ENCODE data around the gene SSTR3. TPM values are rescaled to one million over a fixed set of nuclear protein-coding genes. Genes with fewer than 3 reads are reported as not detected.

SSTR3 gene
- total and polyA plus RNA-seq, 2 donors from 2014 or later: 0.13 to 0.56 TPM

DNA sequence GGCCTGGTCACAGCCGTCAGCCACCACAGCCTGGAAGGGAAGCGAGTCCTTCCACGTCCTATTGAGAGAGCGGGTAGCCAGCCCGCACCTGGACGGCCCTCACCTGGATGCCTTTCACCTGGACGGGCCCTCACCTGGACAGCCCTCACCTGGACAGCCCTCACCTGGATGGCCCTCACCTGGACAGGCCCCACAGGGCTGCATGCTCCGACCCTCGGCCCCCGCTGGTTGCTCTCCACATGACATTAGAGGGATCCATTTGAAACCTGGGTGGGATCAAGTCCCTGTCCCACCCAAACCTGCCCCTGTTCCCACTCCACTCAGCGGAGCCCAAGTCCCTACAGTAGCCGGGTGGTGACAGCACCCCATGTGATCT is 27.9 kb downstream of the SSTR3 start:
- DNase-seq: no peak
- H3K9ac ChIP-seq (ENCODE audit: low read length in 3 of 3): no peak overlapping the region
- H3K36me3 ChIP-seq (ENCODE audit: control insufficient read depth in 2 of 3, insufficient read depth in 3 of 3, low read length in 3 of 3): no peaks in the 10 kb centered on the region
- no peak for FAIRE-seq
- intact Hi-C loops (cut with DNase I): no loop called here
- H3K27me3 ChIP-seq (ENCODE audit: control insufficient read depth, insufficient read depth, low read length): no peaks in the 10 kb centered on the region
- H3K9me3 ChIP-seq (ENCODE audit: control insufficient read depth in 2 of 3, insufficient read depth in 1 of 3, low read length in 3 of 3): no peaks in the 10 kb centered on the region
- H3K27ac ChIP-seq (ENCODE audit: low read depth in 2 of 2, low read length in 2 of 2): no peak overlapping the region
- no peak overlapping the region for H3K4me3 ChIP-seq (ENCODE audit: low read length in 3 of 3)
- TF ChIP-seq, protein P1, sequence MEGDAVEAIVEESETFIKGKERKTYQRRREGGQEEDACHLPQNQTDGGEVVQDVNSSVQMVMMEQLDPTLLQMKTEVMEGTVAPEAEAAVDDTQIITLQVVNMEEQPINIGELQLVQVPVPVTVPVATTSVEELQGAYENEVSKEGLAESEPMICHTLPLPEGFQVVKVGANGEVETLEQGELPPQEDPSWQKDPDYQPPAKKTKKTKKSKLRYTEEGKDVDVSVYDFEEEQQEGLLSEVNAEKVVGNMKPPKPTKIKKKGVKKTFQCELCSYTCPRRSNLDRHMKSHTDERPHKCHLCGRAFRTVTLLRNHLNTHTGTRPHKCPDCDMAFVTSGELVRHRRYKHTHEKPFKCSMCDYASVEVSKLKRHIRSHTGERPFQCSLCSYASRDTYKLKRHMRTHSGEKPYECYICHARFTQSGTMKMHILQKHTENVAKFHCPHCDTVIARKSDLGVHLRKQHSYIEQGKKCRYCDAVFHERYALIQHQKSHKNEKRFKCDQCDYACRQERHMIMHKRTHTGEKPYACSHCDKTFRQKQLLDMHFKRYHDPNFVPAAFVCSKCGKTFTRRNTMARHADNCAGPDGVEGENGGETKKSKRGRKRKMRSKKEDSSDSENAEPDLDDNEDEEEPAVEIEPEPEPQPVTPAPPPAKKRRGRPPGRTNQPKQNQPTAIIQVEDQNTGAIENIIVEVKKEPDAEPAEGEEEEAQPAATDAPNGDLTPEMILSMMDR (IDR thresholded peaks at IDR 0.05; ENCODE audit: borderline replicate concordance, extremely low read depth, insufficient read depth): no peak
- peaks cover 15 to 26% (median 26%) of the 10 kb centered on the region in 3 donors for H3K4me1 ChIP-seq (ENCODE audit: control insufficient read depth in 2 of 3, insufficient read depth in 2 of 3, low read depth in 1 of 3, low read length in 3 of 3)

DNA sequence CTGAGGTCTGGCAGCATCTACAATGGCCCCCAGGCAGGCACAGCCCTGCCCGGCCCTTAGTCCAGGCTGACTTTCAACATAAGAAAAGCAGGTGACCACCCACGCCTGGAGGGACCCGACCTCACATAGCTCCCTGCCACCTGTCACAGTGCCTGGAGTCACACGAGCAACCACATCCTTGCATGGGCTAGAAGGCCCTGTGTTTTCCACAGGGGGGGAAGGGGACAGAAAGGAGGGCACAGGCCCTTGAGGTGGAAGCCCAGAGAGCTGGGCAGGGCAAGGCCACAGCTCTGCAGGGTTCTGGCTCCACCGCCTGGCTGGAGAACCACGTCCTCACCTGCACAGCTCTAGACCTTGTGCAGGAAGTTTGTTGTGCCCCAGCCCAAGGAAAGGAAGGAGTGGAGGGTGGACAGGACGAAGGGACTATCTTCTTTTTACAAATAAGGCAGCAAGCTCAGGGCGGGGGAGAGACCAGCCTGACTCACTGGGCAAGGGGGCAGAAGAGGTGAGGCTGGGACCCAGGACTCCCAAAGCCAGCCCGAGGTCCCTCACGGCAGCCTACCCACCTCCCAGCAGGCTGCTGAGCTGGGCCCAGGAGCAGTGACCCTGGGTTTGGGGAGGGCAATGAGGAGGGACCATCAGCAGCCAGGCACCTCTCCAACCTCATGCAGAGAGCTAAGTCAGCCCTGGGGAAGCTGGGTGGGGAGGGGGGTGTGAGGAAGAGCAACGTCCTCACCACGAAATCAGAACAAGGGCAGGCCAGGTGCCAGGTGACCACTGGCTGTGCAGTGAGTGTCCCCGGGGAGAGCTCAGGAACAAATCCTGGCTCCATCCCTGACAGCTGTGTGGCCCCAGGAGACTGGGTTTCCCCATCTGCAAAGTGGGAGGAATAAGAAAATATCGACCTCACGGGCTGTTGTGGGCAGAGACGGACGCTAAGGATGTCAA is 28.6 kb downstream of the SSTR3 start:
- TF ChIP-seq, protein P1 (IDR thresholded peaks at IDR 0.05; ENCODE audit: borderline replicate concordance, extremely low read depth, insufficient read depth): no peak
- peak in 2 of 5 donors; percentile 37 to 58 for DNase-seq
- no peak overlapping the region for H3K27ac ChIP-seq (ENCODE audit: low read depth in 2 of 2, low read length in 2 of 2)
- H3K36me3 ChIP-seq (ENCODE audit: control insufficient read depth in 2 of 3, insufficient read depth in 3 of 3, low read length in 3 of 3): no peaks in the 10 kb centered on the region
- no peak overlapping the region for H3K4me3 ChIP-seq (ENCODE audit: low read length in 3 of 3)
- FAIRE-seq: no peak
- intact Hi-C loops (cut with DNase I): no loop called here
- peaks cover 8 to 23% (median 20%) of the 10 kb centered on the region in 3 donors for H3K4me1 ChIP-seq (ENCODE audit: control insufficient read depth in 2 of 3, insufficient read depth in 2 of 3, low read depth in 1 of 3, low read length in 3 of 3)
- H3K9me3 ChIP-seq (ENCODE audit: control insufficient read depth in 2 of 3, insufficient read depth in 1 of 3, low read length in 3 of 3): no peaks in the 10 kb centered on the region
- no peaks in the 10 kb centered on the region for H3K27me3 ChIP-seq (ENCODE audit: control insufficient read depth, insufficient read depth, low read length)
- H3K9ac ChIP-seq (ENCODE audit: low read length in 3 of 3): no peak overlapping the region

DNA sequence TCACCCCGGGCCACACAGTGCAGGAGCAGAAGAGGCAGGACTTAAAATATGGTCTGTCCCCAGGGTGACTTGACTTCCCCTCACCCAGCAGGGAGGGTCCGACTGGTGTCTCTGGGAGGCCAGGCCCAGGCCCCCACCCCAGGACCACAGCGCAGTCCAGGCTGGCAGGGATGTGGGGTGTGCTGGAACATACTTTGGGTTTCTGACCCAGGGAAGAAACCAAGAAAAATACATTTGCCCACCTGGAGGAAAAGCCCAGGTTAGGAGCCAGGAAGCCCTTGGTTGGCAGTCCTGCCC is 29.4 kb downstream of the SSTR3 start:
- TF ChIP-seq, protein P1 (IDR thresholded peaks at IDR 0.05; ENCODE audit: borderline replicate concordance, extremely low read depth, insufficient read depth): no peak
- Histone ChIP-seq H3K27ac (ENCODE audit: low read depth in 2 of 2, low read length in 2 of 2) (no peak overlapping the region), H3K27me3 (ENCODE audit: control insufficient read depth, insufficient read depth, low read length) (no peaks in the 10 kb centered on the region), H3K9me3 (ENCODE audit: control insufficient read depth in 2 of 3, insufficient read depth in 1 of 3, low read length in 3 of 3) (no peaks in the 10 kb centered on the region), H3K4me1 (ENCODE audit: control insufficient read depth in 2 of 3, insufficient read depth in 2 of 3, low read depth in 1 of 3, low read length in 3 of 3) (peaks cover 4 to 23% (median 22%) of the 10 kb centered on the region in 3 donors), H3K36me3 (ENCODE audit: control insufficient read depth in 2 of 3, insufficient read depth in 3 of 3, low read length in 3 of 3) (no peaks in the 10 kb centered on the region), H3K4me3 (ENCODE audit: low read length in 3 of 3) (no peak overlapping the region), H3K9ac (ENCODE audit: low read length in 3 of 3) (no peak overlapping the region)
- intact Hi-C loops (cut with DNase I): no loop called here
- FAIRE-seq: no peak
- peak in 2 of 5 donors; percentile 33 to 41 for DNase-seq

Measured in kidney (tissue), 14 donors.